ENCODE results near the gene DNAJA4. TPM values are rescaled to one million over a fixed set of nuclear protein-coding genes. Genes with fewer than 3 reads are reported as not detected.
A peak's percentile ranks its signal among the peaks of the same experiment; 100 is the strongest.

Gene DNAJA4
- total and polyA plus RNA-seq, 9 of the 15 experiments (the other 6 are each of a cell fraction or from before 2014, with no cell fraction given) = 0.11 to 1.0 (median 0.16) TPM; not detected in 4

DNA sequence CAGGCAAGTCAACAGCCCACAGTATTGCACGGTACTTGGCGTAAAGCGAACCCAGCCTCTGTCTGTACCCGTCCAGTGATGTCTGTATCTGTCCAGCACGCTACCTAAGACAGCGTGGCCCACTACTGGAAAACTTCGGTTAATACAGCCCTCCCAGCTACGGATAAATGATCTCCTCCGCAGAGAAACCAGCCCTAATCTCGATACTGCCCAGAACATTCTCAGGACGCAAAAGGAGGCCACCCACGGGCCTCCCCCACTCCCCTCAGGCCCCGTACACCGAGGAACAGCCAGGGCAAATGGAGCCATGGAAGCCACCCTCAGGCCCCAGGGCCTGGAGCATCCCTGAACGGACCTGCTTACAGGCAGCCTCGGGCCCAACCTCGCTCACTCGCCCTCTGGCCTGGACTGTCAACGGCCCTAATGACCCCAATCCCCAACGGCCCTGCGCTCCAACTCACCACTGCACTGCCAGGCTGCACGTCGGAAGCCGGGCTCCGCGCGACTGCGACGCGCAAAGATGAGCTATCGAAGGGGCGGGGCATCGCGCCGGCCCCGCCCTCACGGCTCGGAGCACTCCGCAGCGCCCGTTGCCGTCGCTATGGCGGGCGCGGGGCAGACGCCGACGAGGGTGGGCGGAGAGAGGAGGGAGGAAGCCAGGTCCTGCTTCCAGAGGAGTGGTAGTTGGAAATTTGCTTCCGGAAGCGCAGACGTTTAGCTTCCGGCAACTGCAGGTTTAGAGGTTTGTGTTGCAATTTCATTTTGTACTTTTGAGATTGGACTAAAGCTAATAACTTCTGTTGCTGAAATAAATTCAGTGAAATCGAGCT lies 35.0 kb downstream of the DNAJA4 start, which contains the start of gene SKIC8 (continued):
- TF ChIP-seq, protein P1, sequence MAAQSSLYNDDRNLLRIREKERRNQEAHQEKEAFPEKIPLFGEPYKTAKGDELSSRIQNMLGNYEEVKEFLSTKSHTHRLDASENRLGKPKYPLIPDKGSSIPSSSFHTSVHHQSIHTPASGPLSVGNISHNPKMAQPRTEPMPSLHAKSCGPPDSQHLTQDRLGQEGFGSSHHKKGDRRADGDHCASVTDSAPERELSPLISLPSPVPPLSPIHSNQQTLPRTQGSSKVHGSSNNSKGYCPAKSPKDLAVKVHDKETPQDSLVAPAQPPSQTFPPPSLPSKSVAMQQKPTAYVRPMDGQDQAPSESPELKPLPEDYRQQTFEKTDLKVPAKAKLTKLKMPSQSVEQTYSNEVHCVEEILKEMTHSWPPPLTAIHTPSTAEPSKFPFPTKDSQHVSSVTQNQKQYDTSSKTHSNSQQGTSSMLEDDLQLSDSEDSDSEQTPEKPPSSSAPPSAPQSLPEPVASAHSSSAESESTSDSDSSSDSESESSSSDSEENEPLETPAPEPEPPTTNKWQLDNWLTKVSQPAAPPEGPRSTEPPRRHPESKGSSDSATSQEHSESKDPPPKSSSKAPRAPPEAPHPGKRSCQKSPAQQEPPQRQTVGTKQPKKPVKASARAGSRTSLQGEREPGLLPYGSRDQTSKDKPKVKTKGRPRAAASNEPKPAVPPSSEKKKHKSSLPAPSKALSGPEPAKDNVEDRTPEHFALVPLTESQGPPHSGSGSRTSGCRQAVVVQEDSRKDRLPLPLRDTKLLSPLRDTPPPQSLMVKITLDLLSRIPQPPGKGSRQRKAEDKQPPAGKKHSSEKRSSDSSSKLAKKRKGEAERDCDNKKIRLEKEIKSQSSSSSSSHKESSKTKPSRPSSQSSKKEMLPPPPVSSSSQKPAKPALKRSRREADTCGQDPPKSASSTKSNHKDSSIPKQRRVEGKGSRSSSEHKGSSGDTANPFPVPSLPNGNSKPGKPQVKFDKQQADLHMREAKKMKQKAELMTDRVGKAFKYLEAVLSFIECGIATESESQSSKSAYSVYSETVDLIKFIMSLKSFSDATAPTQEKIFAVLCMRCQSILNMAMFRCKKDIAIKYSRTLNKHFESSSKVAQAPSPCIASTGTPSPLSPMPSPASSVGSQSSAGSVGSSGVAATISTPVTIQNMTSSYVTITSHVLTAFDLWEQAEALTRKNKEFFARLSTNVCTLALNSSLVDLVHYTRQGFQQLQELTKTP (IDR thresholded peaks at IDR 0.05; ENCODE audit: low read depth in 1 of 2, partially characterized antibody in 2 of 2) = no peak

DNA sequence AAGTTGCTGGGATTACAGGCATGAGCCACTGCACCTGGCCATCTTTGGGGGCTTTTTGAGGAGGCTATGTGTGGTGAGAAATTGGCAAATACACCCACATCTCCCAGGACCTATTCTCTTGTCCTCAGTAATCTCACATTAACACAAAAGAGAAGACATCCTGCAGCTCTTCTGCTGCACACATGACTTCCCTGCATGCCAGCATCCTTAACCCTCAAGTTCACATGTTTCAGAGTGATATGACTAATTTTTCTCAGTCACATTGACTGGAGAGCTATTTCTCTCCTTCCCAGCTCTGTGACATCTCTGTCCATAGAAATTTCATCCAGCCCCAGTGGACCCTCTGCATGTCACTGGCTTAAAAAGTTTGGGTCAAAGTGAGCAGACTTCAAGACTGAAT lies 37.0 kb downstream of the DNAJA4 start:
- DNase-seq (ENCODE audit: extremely low read depth in 1 of 4, low spot score in 3 of 4) (no peak), ATAC-seq (no peak), FAIRE-seq (peak; percentile 29)
- in situ Hi-C loops (cut with MboI) (no loop called here), intact Hi-C loops (cut with micrococcal nuclease) (no loop called here)
- H2AFZ ChIP-seq (ENCODE audit: low read depth, low read length) = peak overlapping the region; percentile 79
- peaks cover 29 to 39% of the 10 kb centered on the region in 2 experiments for H3K4me1 ChIP-seq (replicated peaks in 1 of 2; ENCODE audit: control insufficient read depth in 2 of 2, insufficient read depth in 2 of 2, low read length in 2 of 2)
- H3K9me3 ChIP-seq (replicated peaks; ENCODE audit: control insufficient read depth, insufficient read depth, low read depth, low read length) = no peaks in the 10 kb centered on the region
- no peaks in the 10 kb centered on the region for H4K20me1 ChIP-seq (replicated peaks; ENCODE audit: control insufficient read depth, insufficient read depth, low read length)
- H3K36me3 ChIP-seq (ENCODE audit: control insufficient read depth, insufficient read depth, low read length) = peaks cover 10% of the 10 kb centered on the region; the same call in 1 of the 3 replicates
- peak overlapping the region; percentile 38; the same call in 1 of the 3 replicates for H3K27ac ChIP-seq (ENCODE audit: extremely low read depth, low read depth, low read length)
- H3K9me1 ChIP-seq (ENCODE audit: control insufficient read depth, insufficient read depth, low read length) = no peaks in the 10 kb centered on the region
- TF ChIP-seq ATF7 (IDR thresholded peaks at IDR 0.05) (no peak), MYNN (IDR thresholded peaks at IDR 0.05) (no peak), MYNN (CRISPR knock-in tag; IDR thresholded peaks at IDR 0.05) (no peak), IFI16 (CRISPR knock-in tag; IDR thresholded peaks at IDR 0.05) (no peak), TSC22D4 (tag; IDR thresholded peaks at IDR 0.05) (no peak)
- TF ChIP-seq, protein P2, sequence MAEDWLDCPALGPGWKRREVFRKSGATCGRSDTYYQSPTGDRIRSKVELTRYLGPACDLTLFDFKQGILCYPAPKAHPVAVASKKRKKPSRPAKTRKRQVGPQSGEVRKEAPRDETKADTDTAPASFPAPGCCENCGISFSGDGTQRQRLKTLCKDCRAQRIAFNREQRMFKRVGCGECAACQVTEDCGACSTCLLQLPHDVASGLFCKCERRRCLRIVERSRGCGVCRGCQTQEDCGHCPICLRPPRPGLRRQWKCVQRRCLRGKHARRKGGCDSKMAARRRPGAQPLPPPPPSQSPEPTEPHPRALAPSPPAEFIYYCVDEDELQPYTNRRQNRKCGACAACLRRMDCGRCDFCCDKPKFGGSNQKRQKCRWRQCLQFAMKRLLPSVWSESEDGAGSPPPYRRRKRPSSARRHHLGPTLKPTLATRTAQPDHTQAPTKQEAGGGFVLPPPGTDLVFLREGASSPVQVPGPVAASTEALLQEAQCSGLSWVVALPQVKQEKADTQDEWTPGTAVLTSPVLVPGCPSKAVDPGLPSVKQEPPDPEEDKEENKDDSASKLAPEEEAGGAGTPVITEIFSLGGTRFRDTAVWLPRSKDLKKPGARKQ (CRISPR knock-in tag; IDR thresholded peaks at IDR 0.05) = no peak
- TF ChIP-seq, protein P3, sequence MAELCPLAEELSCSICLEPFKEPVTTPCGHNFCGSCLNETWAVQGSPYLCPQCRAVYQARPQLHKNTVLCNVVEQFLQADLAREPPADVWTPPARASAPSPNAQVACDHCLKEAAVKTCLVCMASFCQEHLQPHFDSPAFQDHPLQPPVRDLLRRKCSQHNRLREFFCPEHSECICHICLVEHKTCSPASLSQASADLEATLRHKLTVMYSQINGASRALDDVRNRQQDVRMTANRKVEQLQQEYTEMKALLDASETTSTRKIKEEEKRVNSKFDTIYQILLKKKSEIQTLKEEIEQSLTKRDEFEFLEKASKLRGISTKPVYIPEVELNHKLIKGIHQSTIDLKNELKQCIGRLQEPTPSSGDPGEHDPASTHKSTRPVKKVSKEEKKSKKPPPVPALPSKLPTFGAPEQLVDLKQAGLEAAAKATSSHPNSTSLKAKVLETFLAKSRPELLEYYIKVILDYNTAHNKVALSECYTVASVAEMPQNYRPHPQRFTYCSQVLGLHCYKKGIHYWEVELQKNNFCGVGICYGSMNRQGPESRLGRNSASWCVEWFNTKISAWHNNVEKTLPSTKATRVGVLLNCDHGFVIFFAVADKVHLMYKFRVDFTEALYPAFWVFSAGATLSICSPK (IDR thresholded peaks at IDR 0.05; ENCODE audit: borderline replicate concordance) = no peak
- TF ChIP-seq, protein P4, sequence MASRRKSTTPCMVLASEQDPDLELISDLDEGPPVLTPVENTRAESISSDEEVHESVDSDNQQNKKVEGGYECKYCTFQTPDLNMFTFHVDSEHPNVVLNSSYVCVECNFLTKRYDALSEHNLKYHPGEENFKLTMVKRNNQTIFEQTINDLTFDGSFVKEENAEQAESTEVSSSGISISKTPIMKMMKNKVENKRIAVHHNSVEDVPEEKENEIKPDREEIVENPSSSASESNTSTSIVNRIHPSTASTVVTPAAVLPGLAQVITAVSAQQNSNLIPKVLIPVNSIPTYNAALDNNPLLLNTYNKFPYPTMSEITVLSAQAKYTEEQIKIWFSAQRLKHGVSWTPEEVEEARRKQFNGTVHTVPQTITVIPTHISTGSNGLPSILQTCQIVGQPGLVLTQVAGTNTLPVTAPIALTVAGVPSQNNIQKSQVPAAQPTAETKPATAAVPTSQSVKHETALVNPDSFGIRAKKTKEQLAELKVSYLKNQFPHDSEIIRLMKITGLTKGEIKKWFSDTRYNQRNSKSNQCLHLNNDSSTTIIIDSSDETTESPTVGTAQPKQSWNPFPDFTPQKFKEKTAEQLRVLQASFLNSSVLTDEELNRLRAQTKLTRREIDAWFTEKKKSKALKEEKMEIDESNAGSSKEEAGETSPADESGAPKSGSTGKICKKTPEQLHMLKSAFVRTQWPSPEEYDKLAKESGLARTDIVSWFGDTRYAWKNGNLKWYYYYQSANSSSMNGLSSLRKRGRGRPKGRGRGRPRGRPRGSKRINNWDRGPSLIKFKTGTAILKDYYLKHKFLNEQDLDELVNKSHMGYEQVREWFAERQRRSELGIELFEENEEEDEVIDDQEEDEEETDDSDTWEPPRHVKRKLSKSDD (conservative IDR thresholded peaks at IDR 0.05; ENCODE audit: low read length) = no peak
- CTCF ChIA-PET (ENCODE audit: low intra/inter-chr PET ratio) = no interaction called here
- H3K79me2 ChIP-seq (ENCODE audit: control insufficient read depth, insufficient read depth, low read length) = peaks cover 35% of the 10 kb centered on the region
- H3K4me2 ChIP-seq (ENCODE audit: insufficient read depth, low read length) = no peak overlapping the region; the same call in 1 of the 2 replicates
- POLR2A ChIA-PET = interaction anchor here (0.9 to 1.2 kb wide), 4 partner anchors 8 to 29 kb away, joined by 3 to 5 read pairs (median 4); no protein-coding TSS in a partner anchor
- H3K9ac ChIP-seq (ENCODE audit: insufficient read depth in 1 of 2, low read depth in 2 of 2, low read length in 2 of 2) = peak overlapping the region in 1 of 2 experiments; percentile 71; a peak in 1 of 4 replicates
- BruUV-seq (replicated peaks) = no TSS peak
- H3K27me3 ChIP-seq (ENCODE audit: control insufficient read depth in 2 of 2, insufficient read depth in 2 of 2, low read length in 2 of 2) = no peaks in the 10 kb centered on the region
- no peak overlapping the region for H3K4me3 ChIP-seq

Data from K562 (cell line).